Lung (tissue), 12 donors: ENCODE results near the gene TNFRSF14. TPM values are rescaled to one million over a fixed set of nuclear protein-coding genes. Genes with fewer than 3 reads are reported as not detected.

Experiments used
- ATAC-seq: fragments of 200-7000 bp; cut with Tn5 transposase; one replicate; pipeline ENCODE4 v1.9.1; 2020; ENCODE audit warnings: moderate number of reproducible peaks; ENCODE audit not compliant: insufficient read depth, low FRiP score
- DNase-seq, 3 donors: peaks; one replicate each; pipeline ENCODE4 v3.0.0-alpha.2; 2013 to 2017
- H3K27ac ChIP-seq, 2 donors: one replicate each; pipeline ENCODE4 v1.5.1; 2013; ENCODE audit warnings: mild to moderate bottlenecking in 2 of 2, moderate library complexity in 2 of 2, control low read depth in 1 of 2, inconsistent platforms in 1 of 2, low read depth in 1 of 2, low read length in 1 of 2
- H3K27me3 ChIP-seq, 3 donors: one replicate each; pipeline ENCODE4 v1.5.1; 2013; ENCODE audit warnings: low read length in 2 of 3; ENCODE audit not compliant: control insufficient read depth in 3 of 3, insufficient read depth in 3 of 3
- H3K36me3 ChIP-seq, 4 donors: one replicate each; pipeline ENCODE4 v1.5.1; 2013; ENCODE audit warnings: low read length in 4 of 4, mild to moderate bottlenecking in 1 of 4, moderate library complexity in 1 of 4; ENCODE audit not compliant: control insufficient read depth in 4 of 4, insufficient read depth in 4 of 4
- H3K4me1 ChIP-seq, 5 donors: one replicate each; pipeline ENCODE4 v1.5.1; 2013; ENCODE audit warnings: low read length in 5 of 5, mild to moderate bottlenecking in 2 of 5, moderate library complexity in 1 of 5; ENCODE audit not compliant: control insufficient read depth in 5 of 5, insufficient read depth in 5 of 5
- H3K4me3 ChIP-seq: one replicate; pipeline ENCODE4 v1.5.1; 2013; ENCODE audit warnings: mild to moderate bottlenecking, control low read depth, moderate library complexity
- H3K9ac ChIP-seq, 2 donors: one replicate each; pipeline ENCODE4 v1.5.1; 2013; ENCODE audit warnings: low read length in 2 of 2, control low read depth in 1 of 2; ENCODE audit not compliant: insufficient read depth in 1 of 2
- H3K9me3 ChIP-seq, 4 donors: one replicate each; pipeline ENCODE4 v1.5.1; 2013; ENCODE audit warnings: low read length in 3 of 4, mild to moderate bottlenecking in 1 of 4, moderate library complexity in 1 of 4; ENCODE audit not compliant: control insufficient read depth in 4 of 4, insufficient read depth in 3 of 4
- WGBS, 2 donors: extraction: QIAGEN DNeasy Blood & Tissue Kit; methylation state at CpG; one replicate each; pipeline ENCODE4 v1.1.7; 2013; 5-methylcytosine and 5-hydroxymethylcytosine counted together
- polyA plus RNA-seq, 2 donors: library from polyadenylated mRNA; stranded (reverse); fragments of 200-250 nt; gene quantifications; one replicate each; pipeline ENCODE4 v1.2.1, GENCODE V29; 2013
- total RNA-seq, 2 donors: library from RNA; depleted of rRNA in 1 of 2; stranded (reverse); fragments of >200 nt in 1 of 2; gene quantifications; one replicate each; pipeline ENCODE4 v1.2.1, GENCODE V29; 2014 to 2021
- TF ChIP-seq, protein P1 (sequence below): IDR thresholded peaks from 2 replicates; pipeline ENCODE4 v1.5.1; 2012; ENCODE audit warnings: mild to moderate bottlenecking; ENCODE audit errors: control extremely low read depth, extremely low read depth
- donor health status: control.
- donor health status: control.
- donor health status: Bipolar disorder and iron deficiency.
- donor health status: healthy.
- donor health status: DM: yes; HTN: yes; CAD: no.

The TNFRSF14 gene
- total and polyA plus RNA-seq, 4 donors, result 67.4 to 200 (median 159) TPM

GRCh38 chr1:2508180-2508579 is 48.0 kb upstream of the TNFRSF14 start:
- peaks cover 4 to 58% (median 22%) of the 10 kb centered on the region in 4 donors for H3K36me3 ChIP-seq

GRCh38 chr1:2508751-2509150 is 47.4 kb upstream of the TNFRSF14 start:
- no peak for ATAC-seq

More at GRCh38 chr1:2508180-2508579, 48.0 kb upstream of the TNFRSF14 start:
- H3K27ac ChIP-seq, result no peak overlapping the region
- 88 to 89% methylated on average over 23 to 24 of the region's 24 CpGs for WGBS, 2 donors
- H3K4me1 ChIP-seq, result peaks cover 0 to 25% (median 0%) of the 10 kb centered on the region in 5 donors
- H3K9ac ChIP-seq, result no peak overlapping the region
- H3K4me3 ChIP-seq, result no peak overlapping the region
- no peaks in the 10 kb centered on the region for H3K27me3 ChIP-seq
- DNase-seq, result no peak
- no peaks in the 10 kb centered on the region for H3K9me3 ChIP-seq
- TF ChIP-seq, protein P1, sequence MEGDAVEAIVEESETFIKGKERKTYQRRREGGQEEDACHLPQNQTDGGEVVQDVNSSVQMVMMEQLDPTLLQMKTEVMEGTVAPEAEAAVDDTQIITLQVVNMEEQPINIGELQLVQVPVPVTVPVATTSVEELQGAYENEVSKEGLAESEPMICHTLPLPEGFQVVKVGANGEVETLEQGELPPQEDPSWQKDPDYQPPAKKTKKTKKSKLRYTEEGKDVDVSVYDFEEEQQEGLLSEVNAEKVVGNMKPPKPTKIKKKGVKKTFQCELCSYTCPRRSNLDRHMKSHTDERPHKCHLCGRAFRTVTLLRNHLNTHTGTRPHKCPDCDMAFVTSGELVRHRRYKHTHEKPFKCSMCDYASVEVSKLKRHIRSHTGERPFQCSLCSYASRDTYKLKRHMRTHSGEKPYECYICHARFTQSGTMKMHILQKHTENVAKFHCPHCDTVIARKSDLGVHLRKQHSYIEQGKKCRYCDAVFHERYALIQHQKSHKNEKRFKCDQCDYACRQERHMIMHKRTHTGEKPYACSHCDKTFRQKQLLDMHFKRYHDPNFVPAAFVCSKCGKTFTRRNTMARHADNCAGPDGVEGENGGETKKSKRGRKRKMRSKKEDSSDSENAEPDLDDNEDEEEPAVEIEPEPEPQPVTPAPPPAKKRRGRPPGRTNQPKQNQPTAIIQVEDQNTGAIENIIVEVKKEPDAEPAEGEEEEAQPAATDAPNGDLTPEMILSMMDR, result no peak
- no peak for ATAC-seq

DNA sequence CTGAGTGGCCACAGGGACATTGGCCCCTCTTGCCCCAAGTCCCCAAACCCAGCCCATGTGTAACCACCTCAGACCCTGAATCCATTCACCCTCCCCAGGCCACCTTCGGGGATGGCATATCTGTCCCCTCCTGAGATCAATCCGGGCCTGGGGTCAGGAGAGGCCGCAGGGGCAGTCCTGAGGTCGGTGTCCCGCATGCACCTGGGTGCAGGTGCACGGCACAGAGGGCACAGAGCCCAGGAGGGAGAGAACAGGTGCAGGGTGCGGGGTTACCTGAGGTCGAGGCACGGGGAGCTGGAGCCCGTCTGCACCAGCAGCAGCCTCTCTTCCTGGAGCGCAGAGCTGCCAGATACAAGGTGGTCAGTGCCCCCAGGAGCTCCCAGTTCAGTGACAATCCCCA is 46.6 kb upstream of the TNFRSF14 start:
- peaks cover 5 to 72% (median 26%) of the 10 kb centered on the region in 4 donors for H3K36me3 ChIP-seq

More at GRCh38 chr1:2508751-2509150, 47.4 kb upstream of the TNFRSF14 start:
- H3K4me1 ChIP-seq, result peaks cover 0 to 20% (median 0%) of the 10 kb centered on the region in 5 donors
- H3K36me3 ChIP-seq, result peaks cover 4 to 63% (median 25%) of the 10 kb centered on the region in 4 donors
- WGBS, 2 donors, result 95% methylated on average over 29 of the region's 29 CpGs
- DNase-seq, result peak in 1 of 3 donors; percentile 28
- H3K27ac ChIP-seq, result no peak overlapping the region
- H3K27me3 ChIP-seq, result no peaks in the 10 kb centered on the region
- TF ChIP-seq, protein P1, result no peak
- H3K4me3 ChIP-seq, result no peak overlapping the region
- no peaks in the 10 kb centered on the region for H3K9me3 ChIP-seq
- H3K9ac ChIP-seq, result no peak overlapping the region

More for the DNA sequence above, 46.6 kb upstream of the TNFRSF14 start:
- Histone ChIP-seq H3K9ac (no peak overlapping the region), H3K27ac (no peak overlapping the region), H3K4me3 (no peak overlapping the region), H3K4me1 (peaks cover 0 to 13% (median 0%) of the 10 kb centered on the region in 5 donors), H3K27me3 (no peaks in the 10 kb centered on the region), H3K9me3 (no peaks in the 10 kb centered on the region)
- TF ChIP-seq, protein P1, result no peak
- ATAC-seq (no peak), DNase-seq (no peak)
- 95% methylated on average over 11 of the region's 11 CpGs for WGBS, 2 donors
